Parathyroid adenoma (tissue), 2 donors: ENCODE results near the gene HIGD1B.

Experiments used
- H2AFZ ChIP-seq: fragments of 300-600 bp; sonication (generic); one replicate; pipeline ENCODE4 v1.7.0; 2017; ENCODE audit warnings: antibody characterized with exemption, mild to moderate bottlenecking
- H3K27ac ChIP-seq: fragments of 300-600 bp; sonication (generic); one replicate; pipeline ENCODE4 v1.7.0; 2017
- H3K27me3 ChIP-seq: fragments of 300-600 bp; sonication (generic); one replicate; pipeline ENCODE4 v1.7.0; 2017; ENCODE audit warnings: low read length; ENCODE audit not compliant: control insufficient read depth, insufficient read depth
- H3K36me3 ChIP-seq: fragments of 300-600 bp; sonication (generic); one replicate; pipeline ENCODE4 v1.7.0; 2017; ENCODE audit warnings: low read length; ENCODE audit not compliant: control insufficient read depth, insufficient read depth
- H3K4me1 ChIP-seq: fragments of 300-600 bp; sonication (generic); one replicate; pipeline ENCODE4 v1.7.0; 2017; ENCODE audit warnings: control low read depth
- H3K4me2 ChIP-seq: fragments of 300-600 bp; sonication (generic); one replicate; pipeline ENCODE4 v1.7.0; 2017; ENCODE audit warnings: low read length
- H3K4me3 ChIP-seq: fragments of 300-600 bp; sonication (generic); one replicate; pipeline ENCODE4 v1.7.0; 2017; ENCODE audit warnings: low read depth, low read length
- H3K79me2 ChIP-seq: fragments of 300-600 bp; sonication (generic); one replicate; pipeline ENCODE4 v1.7.0; 2017; ENCODE audit warnings: control low read depth
- H3K9ac ChIP-seq: fragments of 300-600 bp; sonication (generic); one replicate; pipeline ENCODE4 v1.7.0; 2017; ENCODE audit warnings: mild to moderate bottlenecking
- H3K9me3 ChIP-seq: fragments of 300-600 bp; sonication (generic); one replicate; pipeline ENCODE4 v1.7.0; 2017; ENCODE audit warnings: low read length; ENCODE audit not compliant: control insufficient read depth
- CTCF ChIP-seq: fragments of 300-600 bp; sonication (generic); IDR thresholded peaks from one replicate; pipeline ENCODE4 v1.7.0; 2017; ENCODE audit warnings: antibody characterized with exemption, mild to moderate bottlenecking
- donor health status: primary hyperparathyroidism.

Gene HIGD1B

GRCh38 chr17:44880062-44880461, 32.4 kb downstream of the HIGD1B start:
- H3K9me3 ChIP-seq, result no peaks in the 10 kb centered on the region
- no peak overlapping the region for H3K4me2 ChIP-seq
- no peak overlapping the region for H3K4me3 ChIP-seq
- H3K79me2 ChIP-seq, result no peaks in the 10 kb centered on the region
- no peaks in the 10 kb centered on the region for H3K4me1 ChIP-seq
- TF ChIP-seq CTCF, result no peak
- no peaks in the 10 kb centered on the region for H3K27me3 ChIP-seq
- no peak overlapping the region for H3K27ac ChIP-seq
- no peak overlapping the region for H2AFZ ChIP-seq
- H3K9ac ChIP-seq, result no peak overlapping the region
- H3K36me3 ChIP-seq, result no peaks in the 10 kb centered on the region

DNA sequence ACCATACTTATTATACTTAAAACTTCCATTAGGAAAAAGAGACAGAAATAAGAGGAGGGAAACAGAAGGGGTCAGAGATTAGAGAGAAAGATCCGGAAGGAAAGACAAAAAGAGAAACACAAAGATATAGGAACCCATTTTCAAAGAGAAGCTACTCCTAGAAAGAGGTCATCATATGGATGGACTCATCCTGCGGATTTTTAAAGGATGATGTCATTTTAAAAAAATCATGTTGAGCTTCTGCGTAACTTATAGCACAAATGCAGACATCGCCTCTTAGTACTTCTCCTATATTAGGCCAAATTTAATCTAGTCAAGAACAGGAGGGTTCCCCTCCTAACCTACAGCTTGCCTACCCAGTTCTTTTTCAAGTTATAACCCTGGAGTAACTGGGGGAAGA, 33.5 kb downstream of the HIGD1B start:
- no peak overlapping the region for H3K27ac ChIP-seq
- H2AFZ ChIP-seq, result no peak overlapping the region
- TF ChIP-seq CTCF, result no peak
- no peaks in the 10 kb centered on the region for H3K4me1 ChIP-seq
- no peak overlapping the region for H3K4me2 ChIP-seq
- no peak overlapping the region for H3K4me3 ChIP-seq
- H3K9me3 ChIP-seq, result no peaks in the 10 kb centered on the region
- no peaks in the 10 kb centered on the region for H3K27me3 ChIP-seq
- H3K36me3 ChIP-seq, result peaks cover under 1% of the 10 kb centered on the region
- no peak overlapping the region for H3K9ac ChIP-seq
- H3K79me2 ChIP-seq, result no peaks in the 10 kb centered on the region

- H3K36me3 ChIP-seq, result peaks cover 3% of the 10 kb centered on the region
- TF ChIP-seq CTCF, result no peak
These were observed 37.3 kb downstream of the HIGD1B start for GRCh38 chr17:44884941-44885340.

DNA sequence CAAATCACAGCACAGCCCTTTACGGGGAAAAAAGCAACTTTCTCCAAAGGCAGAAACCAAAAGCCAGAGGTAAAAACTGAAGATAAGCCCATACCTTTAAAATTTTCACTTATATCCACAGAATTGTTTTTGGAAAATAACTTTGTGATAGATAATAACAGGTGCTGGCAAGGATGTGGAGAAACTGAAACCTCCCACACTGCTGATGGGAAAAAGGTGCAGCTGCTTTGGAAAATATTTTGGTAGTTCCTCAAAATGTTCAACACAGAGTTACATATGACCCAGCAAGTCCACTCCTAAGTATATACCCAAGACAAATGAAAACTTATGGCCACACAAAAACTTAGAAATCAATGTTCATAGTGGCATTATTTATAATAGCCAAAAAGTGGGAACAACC, 39.3 kb downstream of the HIGD1B start:
- H3K36me3 ChIP-seq, result peaks cover 3% of the 10 kb centered on the region
- no peak for TF ChIP-seq CTCF
- H3K9me3 ChIP-seq, result no peaks in the 10 kb centered on the region
- no peak overlapping the region for H2AFZ ChIP-seq
- no peak overlapping the region for H3K4me3 ChIP-seq
- H3K27me3 ChIP-seq, result no peaks in the 10 kb centered on the region
- H3K27ac ChIP-seq, result no peak overlapping the region
- H3K4me2 ChIP-seq, result no peak overlapping the region
- no peak overlapping the region for H3K9ac ChIP-seq
- peaks cover 6% of the 10 kb centered on the region for H3K4me1 ChIP-seq
- peaks cover under 1% of the 10 kb centered on the region for H3K79me2 ChIP-seq

More at GRCh38 chr17:44884941-44885340, 37.3 kb downstream of the HIGD1B start:
- H3K4me2 ChIP-seq, result no peak overlapping the region
- peaks cover 6% of the 10 kb centered on the region for H3K4me1 ChIP-seq
- no peaks in the 10 kb centered on the region for H3K27me3 ChIP-seq
- no peak overlapping the region for H3K9ac ChIP-seq
- no peak overlapping the region for H3K27ac ChIP-seq
- no peak overlapping the region for H3K4me3 ChIP-seq
- no peaks in the 10 kb centered on the region for H3K79me2 ChIP-seq
- no peak overlapping the region for H2AFZ ChIP-seq
- no peaks in the 10 kb centered on the region for H3K9me3 ChIP-seq
